Glutamatergic neuron (in vitro differentiated cells): ENCODE results near the gene TAC3. TPM values are rescaled to one million over a fixed set of nuclear protein-coding genes. Genes with fewer than 3 reads are reported as not detected.
"Not testable (repeated sequence)": the region's sequence is repeated elsewhere in the genome, so short reads cannot be mapped to it uniquely, and the experiment has no call there.

Experiments
- DNase-seq: peaks from one replicate; pipeline ENCODE4 v3.0.0; 2022
- H3K27ac Mint-ChIP-seq: one replicate; pipeline ENCODE4 v1.8.0; 2020; ENCODE audit warnings: mild to moderate bottlenecking, mixed read lengths, inconsistent platforms; ENCODE audit not compliant: unreplicated experiment
- H3K27me3 Mint-ChIP-seq: one replicate; pipeline ENCODE4 v1.8.0; 2020; ENCODE audit warnings: mild to moderate bottlenecking, moderate library complexity, mixed read lengths, inconsistent platforms; ENCODE audit not compliant: unreplicated experiment
- H3K36me3 Mint-ChIP-seq: one replicate; pipeline ENCODE4 v1.8.0; 2020; ENCODE audit warnings: mild to moderate bottlenecking, mixed read lengths, inconsistent platforms; ENCODE audit not compliant: unreplicated experiment
- H3K4me1 Mint-ChIP-seq: one replicate; pipeline ENCODE4 v1.8.0; 2020; ENCODE audit warnings: mild to moderate bottlenecking, low read depth, mixed read lengths, inconsistent platforms; ENCODE audit not compliant: unreplicated experiment
- H3K4me3 Mint-ChIP-seq: one replicate; pipeline ENCODE4 v1.8.0; 2020; ENCODE audit warnings: mild to moderate bottlenecking, mixed read lengths, inconsistent platforms; ENCODE audit not compliant: unreplicated experiment
- H3K9me3 Mint-ChIP-seq: one replicate; pipeline ENCODE4 v1.8.0; 2020; ENCODE audit warnings: mild to moderate bottlenecking, moderate library complexity, mixed read lengths, inconsistent platforms; ENCODE audit not compliant: unreplicated experiment
- CTCF ChIP-seq: fragments of 200-600 bp; sonication (generic); IDR thresholded peaks from one replicate; pipeline ENCODE4 v1.5.0; 2021; ENCODE audit not compliant: partially characterized antibody, unreplicated experiment
- total RNA-seq: library from RNA; stranded (reverse); fragmentation: NEBNext Ultra II Directional; extraction: Animal tissue kit (Norgen Biotek cat#: 25700); gene quantifications from one replicate; pipeline ENCODE4 v1.2.1, GENCODE V29; 2021; ENCODE audit not compliant: unreplicated experiment

Gene TAC3
- total RNA-seq, 1 donor from 2014 or later: 0.74 TPM

DNA sequence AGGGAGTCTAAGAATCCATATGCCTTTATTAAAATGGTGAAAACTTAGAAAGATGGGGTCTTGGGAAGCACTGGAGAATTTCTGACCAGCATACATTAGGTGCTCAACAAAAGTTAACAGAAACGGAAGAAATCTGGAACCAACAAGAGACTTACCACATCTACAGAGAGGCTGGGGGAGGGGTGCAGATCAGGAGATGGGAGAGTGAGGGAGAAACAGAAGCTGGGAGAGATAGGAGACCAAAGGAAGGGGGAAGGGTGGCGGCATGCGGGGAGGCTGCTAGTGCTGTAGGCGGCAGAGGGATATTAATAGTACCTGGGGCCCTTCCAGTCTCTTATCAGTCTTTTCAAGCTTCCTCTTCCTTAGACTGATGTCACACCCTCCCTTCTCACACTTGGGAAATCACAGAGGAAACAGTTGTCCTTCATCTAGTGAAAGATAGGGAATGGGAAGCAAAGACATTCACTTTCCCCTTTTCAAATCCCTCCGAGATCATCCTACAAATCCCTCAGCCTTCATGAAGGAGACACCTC is 28.1 kb downstream of the TAC3 start:
- Mint-ChIP-seq H3K4me3 (no peak overlapping the region), H3K4me1 (peaks cover 4% of the 10 kb centered on the region), H3K27me3 (peaks cover 6% of the 10 kb centered on the region), H3K36me3 (no peaks in the 10 kb centered on the region), H3K9me3 (peaks cover 5% of the 10 kb centered on the region), H3K27ac (no peak overlapping the region)
- no peak for TF ChIP-seq CTCF
- DNase-seq: no peak

DNA sequence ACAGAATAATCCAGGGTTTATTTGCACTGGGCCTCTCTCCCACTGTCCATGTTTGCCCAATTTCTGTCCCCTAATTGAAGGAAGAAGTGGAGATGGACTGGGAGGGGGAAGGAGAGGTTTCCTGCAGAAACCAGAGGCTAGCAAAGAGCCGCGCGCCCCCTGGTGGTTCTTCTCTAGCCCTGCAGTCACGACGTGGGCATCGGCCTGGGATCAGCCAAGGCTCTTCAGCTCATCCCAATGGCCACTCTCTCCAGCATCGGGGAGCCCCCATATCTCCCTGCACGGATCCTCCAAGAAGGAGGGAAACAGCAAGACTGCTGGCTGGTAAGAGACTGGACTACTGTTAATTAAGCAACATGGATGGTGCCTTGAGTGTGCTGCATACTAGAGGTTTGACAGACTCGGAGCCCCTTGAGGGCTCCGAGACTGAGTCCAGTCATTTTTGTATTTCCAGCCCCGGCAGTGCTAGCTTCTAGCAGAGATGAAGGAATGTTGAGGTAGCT is 28.7 kb downstream of the TAC3 start:
- no peaks in the 10 kb centered on the region for H3K36me3 Mint-ChIP-seq
- peak; percentile 95 for TF ChIP-seq CTCF
- no peak overlapping the region for H3K27ac Mint-ChIP-seq
- H3K27me3 Mint-ChIP-seq: peaks cover 6% of the 10 kb centered on the region
- peaks cover 4% of the 10 kb centered on the region for H3K4me1 Mint-ChIP-seq
- peak; percentile 86 for DNase-seq
- no peak overlapping the region for H3K4me3 Mint-ChIP-seq
- H3K9me3 Mint-ChIP-seq: peaks cover 4% of the 10 kb centered on the region

DNA sequence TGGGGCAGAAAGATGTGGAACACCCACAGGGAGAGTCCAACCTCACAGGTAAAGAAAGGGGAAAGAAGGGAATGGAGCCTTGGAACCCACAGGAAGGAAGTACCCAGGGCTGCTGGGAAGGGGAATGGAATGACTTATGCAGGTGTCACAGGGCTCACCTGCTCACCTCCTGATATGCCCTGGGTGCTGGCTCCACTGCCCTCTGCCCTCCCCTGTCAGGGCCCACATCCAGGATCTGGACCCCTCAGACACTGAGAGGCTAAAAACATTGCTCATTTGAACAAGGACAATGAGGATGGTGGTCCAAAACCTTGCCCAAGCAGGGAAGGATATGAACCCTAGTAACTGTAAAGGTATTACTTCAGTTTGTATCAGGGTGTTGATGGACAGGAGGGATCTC is 29.3 kb downstream of the TAC3 start:
- Mint-ChIP-seq H3K4me3 (no peak overlapping the region), H3K4me1 (peaks cover 4% of the 10 kb centered on the region), H3K27me3 (peaks cover 6% of the 10 kb centered on the region), H3K36me3 (no peaks in the 10 kb centered on the region), H3K9me3 (peaks cover 4% of the 10 kb centered on the region), H3K27ac (no peak overlapping the region)
- no peak for TF ChIP-seq CTCF
- DNase-seq: no peak

- not testable (repeated sequence) for H3K4me3 Mint-ChIP-seq, H3K27ac Mint-ChIP-seq, H3K36me3 Mint-ChIP-seq, H3K9me3 Mint-ChIP-seq, DNase-seq, H3K4me1 Mint-ChIP-seq, H3K27me3 Mint-ChIP-seq
Measured at GRCh38 chr12:56985714-56986113, 30.6 kb downstream of the TAC3 start.

GRCh38 chr12:56983386-56983785 is 32.9 kb downstream of the TAC3 start:
- H3K4me3 Mint-ChIP-seq: no peak overlapping the region
- peaks cover 5% of the 10 kb centered on the region for H3K9me3 Mint-ChIP-seq
- DNase-seq: no peak
- H3K27ac Mint-ChIP-seq: no peak overlapping the region
- no peak for TF ChIP-seq CTCF
- no peaks in the 10 kb centered on the region for H3K4me1 Mint-ChIP-seq
- peaks cover 4% of the 10 kb centered on the region for H3K27me3 Mint-ChIP-seq
- H3K36me3 Mint-ChIP-seq: peaks cover 2% of the 10 kb centered on the region

- not testable (repeated sequence) for H3K27me3 Mint-ChIP-seq, DNase-seq, H3K4me3 Mint-ChIP-seq, H3K9me3 Mint-ChIP-seq, H3K4me1 Mint-ChIP-seq, H3K27ac Mint-ChIP-seq, H3K36me3 Mint-ChIP-seq
Measured at GRCh38 chr12:56982578-56983236, 33.6 kb downstream of the TAC3 start.
